ENCODE results near the gene PEX10.

Gene PEX10

DNA sequence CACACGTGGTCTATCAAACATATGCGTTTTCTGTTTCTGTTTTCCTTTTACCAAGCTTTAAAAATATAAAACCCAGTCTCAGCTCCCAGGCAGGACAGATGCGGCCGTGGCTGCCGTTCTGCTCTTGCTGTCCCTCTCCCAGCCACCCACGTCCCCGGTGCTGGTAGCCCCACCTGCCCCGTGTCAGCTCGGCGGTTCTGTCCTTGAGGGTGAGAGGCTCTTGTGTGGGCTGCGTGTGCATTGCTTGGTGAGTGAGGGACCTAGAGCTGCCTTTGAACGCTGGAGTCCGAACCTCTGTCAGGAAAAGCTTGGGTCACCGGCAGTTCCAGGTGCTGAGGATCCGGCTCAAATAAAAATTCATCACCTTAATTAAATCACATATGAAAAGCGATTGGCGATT lies 16.3 kb downstream of the PEX10 start:
- Histone ChIP-seq H3K9ac (ENCODE audit: low read length) (no peak overlapping the region), H3K4me2 (ENCODE audit: low read depth, low read length) (no peak overlapping the region), H2AFZ (ENCODE audit: low read length) (no peak overlapping the region), H3K9me2 (replicated peaks; ENCODE audit: insufficient read depth, low read length) (no peaks in the 10 kb centered on the region), H4K20me1 (ENCODE audit: insufficient read depth, low read length) (no peaks in the 10 kb centered on the region; the same call in 1 of the 2 replicates), H3K9me3 (replicated peaks; ENCODE audit: insufficient read depth, low read length) (no peaks in the 10 kb centered on the region), H3K79me2 (ENCODE audit: low read length) (peaks cover 46% of the 10 kb centered on the region), H3K4me1 (ENCODE audit: low read length) (peaks cover 13% of the 10 kb centered on the region), H3K36me3 (replicated peaks; ENCODE audit: insufficient read depth, low read length) (0 out of 2 replicates have a peak, but pooled peaks cover 2% of the 10 kb centered on the region), H3F3A (ENCODE audit: insufficient read depth, low read length) (no peaks in the 10 kb centered on the region), H3K4me3 (ENCODE audit: low read length) (no peak overlapping the region), H3K27me3 (replicated peaks; ENCODE audit: insufficient read depth, low read length) (no peaks in the 10 kb centered on the region), H3K27ac (ENCODE audit: low read length) (no peak overlapping the region)
- no peak for DNase-seq
- TF ChIP-seq, protein P1, sequence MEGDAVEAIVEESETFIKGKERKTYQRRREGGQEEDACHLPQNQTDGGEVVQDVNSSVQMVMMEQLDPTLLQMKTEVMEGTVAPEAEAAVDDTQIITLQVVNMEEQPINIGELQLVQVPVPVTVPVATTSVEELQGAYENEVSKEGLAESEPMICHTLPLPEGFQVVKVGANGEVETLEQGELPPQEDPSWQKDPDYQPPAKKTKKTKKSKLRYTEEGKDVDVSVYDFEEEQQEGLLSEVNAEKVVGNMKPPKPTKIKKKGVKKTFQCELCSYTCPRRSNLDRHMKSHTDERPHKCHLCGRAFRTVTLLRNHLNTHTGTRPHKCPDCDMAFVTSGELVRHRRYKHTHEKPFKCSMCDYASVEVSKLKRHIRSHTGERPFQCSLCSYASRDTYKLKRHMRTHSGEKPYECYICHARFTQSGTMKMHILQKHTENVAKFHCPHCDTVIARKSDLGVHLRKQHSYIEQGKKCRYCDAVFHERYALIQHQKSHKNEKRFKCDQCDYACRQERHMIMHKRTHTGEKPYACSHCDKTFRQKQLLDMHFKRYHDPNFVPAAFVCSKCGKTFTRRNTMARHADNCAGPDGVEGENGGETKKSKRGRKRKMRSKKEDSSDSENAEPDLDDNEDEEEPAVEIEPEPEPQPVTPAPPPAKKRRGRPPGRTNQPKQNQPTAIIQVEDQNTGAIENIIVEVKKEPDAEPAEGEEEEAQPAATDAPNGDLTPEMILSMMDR (IDR thresholded peaks at IDR 0.05; ENCODE audit: low read length): no peak
- TF ChIP-seq EZH2phosphoT487 (IDR thresholded peaks at IDR 0.05; ENCODE audit: low read length) (no peak), EZH2 (optimal IDR thresholded peaks at IDR 0.05; ENCODE audit: low read depth, low read length) (no peak)

DNA sequence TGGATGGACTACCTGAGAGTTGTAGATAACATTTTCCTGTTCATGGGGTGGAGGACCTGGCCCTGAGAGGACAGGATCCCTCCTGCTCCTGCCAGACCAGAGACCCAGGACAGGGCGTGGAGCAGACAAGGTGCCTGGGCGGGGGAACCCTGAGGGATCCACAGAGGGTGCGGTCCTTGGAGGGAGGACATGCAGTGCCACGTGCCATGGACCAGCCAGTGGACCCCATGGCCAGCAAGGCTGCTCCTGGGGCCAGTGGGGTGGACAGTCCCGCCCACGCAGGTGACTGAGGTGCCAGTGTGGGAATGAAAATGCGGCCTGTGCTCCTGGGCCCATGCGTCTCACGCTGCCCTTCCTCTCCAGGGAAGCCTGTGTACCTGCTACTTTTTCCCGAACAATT lies 17.1 kb downstream of the PEX10 start:
- Histone ChIP-seq H3K9me2 (replicated peaks; ENCODE audit: insufficient read depth, low read length) (no peaks in the 10 kb centered on the region), H3K4me1 (ENCODE audit: low read length) (peaks cover 16% of the 10 kb centered on the region), H3F3A (ENCODE audit: insufficient read depth, low read length) (no peaks in the 10 kb centered on the region), H4K20me1 (ENCODE audit: insufficient read depth, low read length) (no peaks in the 10 kb centered on the region; the same call in 1 of the 2 replicates), H3K79me2 (ENCODE audit: low read length) (peaks cover 54% of the 10 kb centered on the region), H3K9ac (ENCODE audit: low read length) (no peak overlapping the region), H3K9me3 (replicated peaks; ENCODE audit: insufficient read depth, low read length) (no peaks in the 10 kb centered on the region), H2AFZ (ENCODE audit: low read length) (no peak overlapping the region), H3K4me2 (ENCODE audit: low read depth, low read length) (no peak overlapping the region), H3K27me3 (replicated peaks; ENCODE audit: insufficient read depth, low read length) (no peaks in the 10 kb centered on the region), H3K36me3 (replicated peaks; ENCODE audit: insufficient read depth, low read length) (0 out of 2 replicates have a peak, but pooled peaks cover 2% of the 10 kb centered on the region), H3K4me3 (ENCODE audit: low read length) (no peak overlapping the region), H3K27ac (ENCODE audit: low read length) (no peak overlapping the region)
- TF ChIP-seq EZH2 (optimal IDR thresholded peaks at IDR 0.05; ENCODE audit: low read depth, low read length) (no peak), EZH2phosphoT487 (IDR thresholded peaks at IDR 0.05; ENCODE audit: low read length) (no peak)
- TF ChIP-seq, protein P1 (IDR thresholded peaks at IDR 0.05; ENCODE audit: low read length): no peak
- DNase-seq: no peak

DNA sequence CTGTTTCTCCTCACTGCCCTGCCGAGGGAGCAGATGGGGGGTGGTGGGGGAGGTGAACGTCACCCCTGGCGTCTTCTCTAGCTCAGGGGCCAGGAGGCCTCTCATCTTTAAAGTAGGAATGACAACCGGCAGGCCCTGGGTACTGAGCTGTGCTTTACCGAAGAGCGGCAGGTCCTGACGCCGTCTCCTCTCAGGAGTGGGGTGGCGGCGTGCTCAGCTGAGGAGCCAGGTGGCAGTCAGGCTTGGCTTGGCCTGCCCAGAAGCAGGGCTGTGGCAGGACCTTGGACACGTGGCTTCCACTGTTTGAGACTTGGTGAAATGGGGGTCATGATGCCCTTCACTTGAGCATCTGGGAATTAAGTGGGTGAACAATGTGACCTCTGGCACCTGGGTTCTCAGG lies 17.6 kb downstream of the PEX10 start:
- Histone ChIP-seq H4K20me1 (ENCODE audit: insufficient read depth, low read length) (no peaks in the 10 kb centered on the region; the same call in 1 of the 2 replicates), H3K79me2 (ENCODE audit: low read length) (peaks cover 56% of the 10 kb centered on the region), H3K9me2 (replicated peaks; ENCODE audit: insufficient read depth, low read length) (no peaks in the 10 kb centered on the region), H3K9ac (ENCODE audit: low read length) (no peak overlapping the region), H3F3A (ENCODE audit: insufficient read depth, low read length) (no peaks in the 10 kb centered on the region), H3K4me1 (ENCODE audit: low read length) (peaks cover 18% of the 10 kb centered on the region), H3K27me3 (replicated peaks; ENCODE audit: insufficient read depth, low read length) (no peaks in the 10 kb centered on the region), H3K36me3 (replicated peaks; ENCODE audit: insufficient read depth, low read length) (0 out of 2 replicates have a peak, but pooled peaks cover 2% of the 10 kb centered on the region), H2AFZ (ENCODE audit: low read length) (no peak overlapping the region), H3K9me3 (replicated peaks; ENCODE audit: insufficient read depth, low read length) (no peaks in the 10 kb centered on the region), H3K4me3 (ENCODE audit: low read length) (no peak overlapping the region), H3K4me2 (ENCODE audit: low read depth, low read length) (no peak overlapping the region), H3K27ac (ENCODE audit: low read length) (no peak overlapping the region)
- no peak for TF ChIP-seq EZH2 (optimal IDR thresholded peaks at IDR 0.05; ENCODE audit: low read depth, low read length)
- TF ChIP-seq EZH2phosphoT487 (IDR thresholded peaks at IDR 0.05; ENCODE audit: low read length): no peak
- TF ChIP-seq, protein P1 (IDR thresholded peaks at IDR 0.05; ENCODE audit: low read length): no peak
- DNase-seq: no peak
